ENCODE results near the gene SLC22A15. TPM values are rescaled to one million over a fixed set of nuclear protein-coding genes. Genes with fewer than 3 reads are reported as not detected.

SLC22A15 gene
- total RNA-seq, result 10 to 100 TPM in 2 of 4 donors, 1 to 10 TPM in 2; 7.2 to 19.9 (median 8.8) TPM

DNA sequence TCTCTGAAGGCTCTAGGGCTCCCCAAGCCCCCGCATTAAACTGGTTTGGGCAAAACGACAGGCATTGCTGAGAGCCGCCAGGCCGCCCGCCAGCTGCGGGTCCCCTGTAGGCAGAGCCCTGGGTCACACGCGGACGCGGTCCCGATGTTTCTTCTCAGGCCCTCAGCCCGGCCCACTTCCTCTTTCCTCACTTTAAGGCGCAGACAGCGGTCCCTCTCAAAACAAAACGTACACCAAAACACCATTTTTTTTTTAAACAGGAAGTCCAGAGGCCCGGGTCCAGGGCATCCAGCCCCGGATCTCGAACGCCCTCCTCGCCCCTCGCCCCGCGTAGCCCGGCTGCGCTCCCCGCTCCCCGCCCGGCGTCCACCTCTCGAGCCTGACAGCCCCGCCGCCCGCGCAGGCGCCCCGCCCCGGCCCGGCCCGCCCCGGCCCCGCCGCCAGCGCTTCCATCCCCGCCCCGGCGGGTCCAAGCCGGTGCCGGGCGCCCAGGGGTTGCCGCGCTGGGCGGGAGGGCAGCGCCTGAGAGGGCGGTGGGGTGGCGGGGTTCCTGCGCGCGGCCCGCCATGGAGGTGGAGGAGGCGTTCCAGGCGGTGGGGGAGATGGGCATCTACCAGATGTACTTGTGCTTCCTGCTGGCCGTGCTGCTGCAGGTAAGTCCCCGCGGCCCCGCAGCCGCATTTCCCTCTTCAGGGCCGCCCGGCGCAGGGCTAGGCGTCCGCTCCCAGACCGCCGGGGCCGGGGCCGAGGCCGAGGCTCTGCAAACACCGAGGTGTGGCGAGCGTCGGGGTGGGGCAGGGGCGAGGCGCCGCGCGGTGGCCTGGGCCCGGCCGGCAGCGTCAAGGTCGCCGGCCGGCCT is at the start of gene SLC22A15:
SLC22A15 (plus strand) TSS at position 452 of the 859 bp plus-strand sequence; CDS start at position 567, 115 bp downstream.
- DNase-seq (ENCODE audit: low spot score in 2 of 2), result peak; percentile 78 to 87
- Histone ChIP-seq H3K9me3 (no peaks in the 10 kb centered on the region), H3K36me3 (no peaks in the 10 kb centered on the region), H3K27me3 (no peaks in the 10 kb centered on the region), H3K4me3 (peak within 1 kb of the TSS; percentile 80), H3K4me1 (peaks cover 15% of the 10 kb centered on the region), H3K27ac (peak within 1 kb of the TSS; percentile 90)
- TF ChIP-seq POLR2AphosphoS5 (IDR thresholded peaks at IDR 0.05) (no peak), POLR2A (IDR thresholded peaks at IDR 0.05) (no peak)
- 1% methylated on average over 27 of the region's 91 CpGs for WGBS

DNA sequence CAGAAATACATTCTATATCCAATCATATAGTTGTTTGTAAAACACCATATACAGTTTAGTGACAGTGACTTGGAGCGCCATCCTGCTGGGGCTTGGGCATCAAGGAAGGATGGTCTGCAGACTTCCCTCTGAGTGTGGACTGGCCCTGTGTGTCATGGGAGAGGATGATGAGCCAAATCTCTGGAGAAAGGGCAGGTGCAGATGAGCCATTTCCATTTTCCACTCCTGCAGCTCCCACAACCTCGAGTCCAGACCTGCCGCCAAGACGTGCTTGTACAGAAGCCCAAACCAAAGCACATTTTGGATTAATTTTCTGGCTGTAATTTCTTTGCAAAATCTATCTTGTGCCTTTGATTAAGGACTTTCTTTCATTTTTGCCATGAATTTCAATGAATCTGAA is 48.3 kb upstream of the SLC22A15 start:
- Histone ChIP-seq H3K4me1 (peaks cover 26% of the 10 kb centered on the region), H3K9me3 (no peaks in the 10 kb centered on the region), H3K4me3 (no peak overlapping the region), H3K36me3 (no peaks in the 10 kb centered on the region), H3K27ac (peak overlapping the region; percentile 39), H3K27me3 (no peaks in the 10 kb centered on the region)
- no peak for TF ChIP-seq EP300 (IDR thresholded peaks at IDR 0.05)
- no peak for TF ChIP-seq POLR2A (IDR thresholded peaks at IDR 0.05)
- TF ChIP-seq, protein P1, sequence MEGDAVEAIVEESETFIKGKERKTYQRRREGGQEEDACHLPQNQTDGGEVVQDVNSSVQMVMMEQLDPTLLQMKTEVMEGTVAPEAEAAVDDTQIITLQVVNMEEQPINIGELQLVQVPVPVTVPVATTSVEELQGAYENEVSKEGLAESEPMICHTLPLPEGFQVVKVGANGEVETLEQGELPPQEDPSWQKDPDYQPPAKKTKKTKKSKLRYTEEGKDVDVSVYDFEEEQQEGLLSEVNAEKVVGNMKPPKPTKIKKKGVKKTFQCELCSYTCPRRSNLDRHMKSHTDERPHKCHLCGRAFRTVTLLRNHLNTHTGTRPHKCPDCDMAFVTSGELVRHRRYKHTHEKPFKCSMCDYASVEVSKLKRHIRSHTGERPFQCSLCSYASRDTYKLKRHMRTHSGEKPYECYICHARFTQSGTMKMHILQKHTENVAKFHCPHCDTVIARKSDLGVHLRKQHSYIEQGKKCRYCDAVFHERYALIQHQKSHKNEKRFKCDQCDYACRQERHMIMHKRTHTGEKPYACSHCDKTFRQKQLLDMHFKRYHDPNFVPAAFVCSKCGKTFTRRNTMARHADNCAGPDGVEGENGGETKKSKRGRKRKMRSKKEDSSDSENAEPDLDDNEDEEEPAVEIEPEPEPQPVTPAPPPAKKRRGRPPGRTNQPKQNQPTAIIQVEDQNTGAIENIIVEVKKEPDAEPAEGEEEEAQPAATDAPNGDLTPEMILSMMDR (IDR thresholded peaks at IDR 0.05), result no peak
- TF ChIP-seq POLR2AphosphoS5 (IDR thresholded peaks at IDR 0.05), result no peak
- 38% methylated on average over 4 of the region's 4 CpGs for WGBS
- no peak for DNase-seq (ENCODE audit: low spot score in 2 of 2)

DNA sequence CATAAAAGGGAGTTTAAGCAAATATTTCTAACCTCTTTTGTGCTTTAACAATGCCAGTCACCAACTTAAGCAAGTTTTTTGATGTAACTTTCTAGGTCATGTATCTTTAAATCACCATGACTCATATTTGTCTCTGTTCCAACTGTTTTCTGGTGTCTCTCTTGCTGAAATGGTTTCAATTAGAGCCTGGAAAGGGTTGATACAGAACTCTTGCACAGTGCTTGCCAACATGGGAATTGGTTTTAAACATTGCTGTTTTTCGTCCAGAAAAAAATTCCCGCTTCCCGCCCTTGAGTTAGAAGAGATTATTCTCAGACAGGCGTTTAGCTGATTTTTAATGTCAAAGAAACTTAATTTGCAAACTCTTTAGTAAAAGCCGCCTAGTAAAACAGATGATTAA is 46.4 kb upstream of the SLC22A15 start:
- WGBS, result 28% methylated on average over 5 of the region's 5 CpGs
- no peaks in the 10 kb centered on the region for H3K9me3 ChIP-seq
- DNase-seq (ENCODE audit: low spot score in 2 of 2), result no peak
- no peaks in the 10 kb centered on the region for H3K27me3 ChIP-seq
- TF ChIP-seq POLR2AphosphoS5 (IDR thresholded peaks at IDR 0.05), result no peak
- no peak for TF ChIP-seq POLR2A (IDR thresholded peaks at IDR 0.05)
- TF ChIP-seq EP300 (IDR thresholded peaks at IDR 0.05), result no peak
- TF ChIP-seq, protein P1 (IDR thresholded peaks at IDR 0.05), result no peak
- H3K4me3 ChIP-seq, result no peak overlapping the region
- no peaks in the 10 kb centered on the region for H3K36me3 ChIP-seq
- H3K27ac ChIP-seq, result peak overlapping the region; percentile 36
- H3K4me1 ChIP-seq, result peaks cover 26% of the 10 kb centered on the region

DNA sequence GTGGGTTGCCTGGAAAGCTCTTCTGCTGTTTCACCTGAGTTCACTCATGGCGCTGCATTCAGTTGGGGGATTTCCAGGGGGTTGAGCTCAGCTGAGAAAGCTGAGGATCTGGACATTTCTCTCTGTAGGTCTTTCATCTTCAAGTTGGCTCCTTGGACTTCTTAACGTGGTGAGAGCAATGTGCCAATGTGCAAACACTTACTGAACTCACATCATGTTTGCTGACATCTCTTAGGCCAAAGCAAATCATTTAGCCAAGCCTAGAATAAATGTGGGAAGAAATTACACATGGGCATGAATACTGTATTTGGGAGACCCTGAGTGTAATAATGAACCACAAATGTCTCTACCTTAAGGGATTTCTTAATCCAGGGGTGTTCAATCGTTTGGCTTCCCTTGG is 42.7 kb upstream of the SLC22A15 start:
- TF ChIP-seq POLR2A (IDR thresholded peaks at IDR 0.05), result no peak
- Histone ChIP-seq H3K4me1 (peaks cover 20% of the 10 kb centered on the region), H3K4me3 (no peak overlapping the region), H3K36me3 (no peaks in the 10 kb centered on the region), H3K9me3 (no peaks in the 10 kb centered on the region), H3K27me3 (no peaks in the 10 kb centered on the region), H3K27ac (no peak overlapping the region)
- DNase-seq (ENCODE audit: low spot score in 2 of 2), result no peak
- 76% methylated on average over 3 of the region's 3 CpGs for WGBS

- Histone ChIP-seq H3K36me3 (no peaks in the 10 kb centered on the region), H3K4me1 (no peaks in the 10 kb centered on the region), H3K27ac (no peak overlapping the region), H3K9me3 (no peaks in the 10 kb centered on the region), H3K4me3 (no peak overlapping the region), H3K27me3 (no peaks in the 10 kb centered on the region)
- no peak for DNase-seq (ENCODE audit: low spot score in 2 of 2)
- TF ChIP-seq POLR2A (IDR thresholded peaks at IDR 0.05), result no peak
- TF ChIP-seq, protein P1 (IDR thresholded peaks at IDR 0.05), result no peak
- no peak for TF ChIP-seq POLR2AphosphoS5 (IDR thresholded peaks at IDR 0.05)
- TF ChIP-seq EP300 (IDR thresholded peaks at IDR 0.05), result no peak
- WGBS, result 79% methylated on average over 6 of the region's 6 CpGs
Measured at GRCh38 chr1:115939455-115939854, 36.9 kb upstream of the SLC22A15 start.

- H3K4me3 ChIP-seq, result no peak overlapping the region
- DNase-seq (ENCODE audit: low spot score in 2 of 2), result no peak
- H3K9me3 ChIP-seq, result no peaks in the 10 kb centered on the region
- no peaks in the 10 kb centered on the region for H3K27me3 ChIP-seq
- no peaks in the 10 kb centered on the region for H3K36me3 ChIP-seq
- TF ChIP-seq POLR2AphosphoS5 (IDR thresholded peaks at IDR 0.05) (no peak), POLR2A (IDR thresholded peaks at IDR 0.05) (no peak), EP300 (IDR thresholded peaks at IDR 0.05) (no peak)
- TF ChIP-seq, protein P1 (IDR thresholded peaks at IDR 0.05), result no peak
- H3K4me1 ChIP-seq, result no peaks in the 10 kb centered on the region
- H3K27ac ChIP-seq, result no peak overlapping the region
- 67% methylated on average over 3 of the region's 3 CpGs for WGBS
Measured at GRCh38 chr1:115946116-115946515, 30.2 kb upstream of the SLC22A15 start.

All from suprapubic skin (tissue), 4 donors.